HepG2 (cell line): ENCODE data around the gene EFCAB8. TPM values are rescaled to one million over a fixed set of nuclear protein-coding genes. Genes with fewer than 3 reads are reported as not detected.
A peak's percentile ranks its signal among the peaks of the same experiment; 100 is the strongest.

Source experiments
- ATF6 ChIP-seq: sonication (generic); formaldehyde crosslinking; conservative IDR thresholded peaks from 2 replicates; pipeline ENCODE4 v1.4.0; 2020; ENCODE audit warnings: missing genetic modification reagents
- DMAP1 ChIP-seq: IDR thresholded peaks from 2 replicates; pipeline ENCODE4 v1.6.1; 2016
- GFI1 ChIP-seq: sonication (generic); formaldehyde crosslinking; IDR thresholded peaks from 2 replicates; pipeline ENCODE4 v1.5.0; 2020; ENCODE audit warnings: missing genetic modification reagents, mild to moderate bottlenecking, borderline replicate concordance
- HNRNPUL1 ChIP-seq: fragments of 200-400 bp; formaldehyde crosslinking; IDR thresholded peaks from 2 replicates; pipeline ENCODE4 v1.6.1; 2017; ENCODE audit warnings: low read depth, mild to moderate bottlenecking, low read length, moderate library complexity
- KDM2A ChIP-seq: sonication (generic); formaldehyde crosslinking; IDR thresholded peaks from 2 replicates; pipeline ENCODE4 v1.4.0; 2020; ENCODE audit warnings: low read depth, missing genetic modification reagents, borderline replicate concordance
- KLF15 ChIP-seq: sonication (generic); formaldehyde crosslinking; IDR thresholded peaks from 2 replicates; pipeline ENCODE4 v1.8.1; 2023; ENCODE audit warnings: borderline replicate concordance, mild to moderate bottlenecking, inconsistent platforms, missing genetic modification reagents, mixed read lengths
- MEIS2 ChIP-seq: sonication (generic); formaldehyde crosslinking; IDR thresholded peaks from 2 replicates; pipeline ENCODE4 v1.9.0; 2021; ENCODE audit warnings: mild to moderate bottlenecking, missing genetic modification reagents
- NR2F1 ChIP-seq, 2 experiments: fragments of 450-650 bp in 1 of 2; formaldehyde crosslinking in 1 of 2; IDR thresholded peaks; 2 replicates each; pipeline versions ENCODE4 v1.5.0 to v1.6.1; 2016 to 2020; ENCODE audit warnings: mild to moderate bottlenecking in 1 of 2, missing compliant biosample characterization in 1 of 2, missing genetic modification reagents in 1 of 2, moderate library complexity in 1 of 2
- RXRB ChIP-seq: IDR thresholded peaks from 2 replicates; pipeline ENCODE4 v1.6.1; 2016; ENCODE audit warnings: borderline replicate concordance, missing genetic modification reagents, missing compliant biosample characterization
- WIZ ChIP-seq: sonication (generic); formaldehyde crosslinking; IDR thresholded peaks from 2 replicates; pipeline ENCODE4 v1.5.1; 2020; ENCODE audit warnings: mild to moderate bottlenecking, missing genetic modification reagents
- ZMAT3 ChIP-seq: sonication (generic); formaldehyde crosslinking; conservative IDR thresholded peaks from 2 replicates; pipeline ENCODE4 v1.7.0; 2021; ENCODE audit warnings: missing genetic modification reagents
- ZNF232 ChIP-seq: sonication (generic); formaldehyde crosslinking; IDR thresholded peaks from 2 replicates; pipeline ENCODE4 v1.4.0; 2020; ENCODE audit warnings: missing genetic modification reagents, borderline replicate concordance
- ZNF282 ChIP-seq: fragments of 450-650 bp; IDR thresholded peaks from 2 replicates; pipeline ENCODE4 v1.6.1; 2018; ENCODE audit not compliant: partially characterized antibody
- ZNF777 ChIP-seq: sonication (generic); formaldehyde crosslinking; IDR thresholded peaks from 2 replicates; pipeline ENCODE4 v1.4.0; 2020; ENCODE audit warnings: missing genetic modification reagents
- ZSCAN12 ChIP-seq: sonication (generic); formaldehyde crosslinking; IDR thresholded peaks from 2 replicates; pipeline ENCODE4 v1.9.0; 2021; ENCODE audit warnings: mild to moderate bottlenecking, missing genetic modification reagents
- polyA plus RNA-seq, 8 experiments: library from polyadenylated mRNA; depleted of rRNA in 3 of 8; stranded (reverse) in 7 of 8; unstranded in 1 of 8; fragments of >200 nt; fragmentation: Illumina TruSeq in 4 of 8; extraction: Trizol in 4 of 8; gene quantifications; 2 replicates each; pipeline versions ENCODE4 v1.2.1 to v1.2.3, GENCODE V29; 2011 to 2016; ENCODE audit warnings: low read depth in 4 of 8, missing spikeins in 1 of 8, mixed read lengths in 1 of 8; ENCODE audit not compliant: insufficient read depth in 1 of 8
- total RNA-seq, 5 experiments: library from RNA; depleted of rRNA; stranded (reverse); fragments of >200 nt; fragmentation: Illumina TruSeq; extraction: Trizol; gene quantifications; 2 replicates each; pipeline ENCODE4 v1.2.3, GENCODE V29; 2016; ENCODE audit warnings: low read depth in 1 of 5
- TF ChIP-seq, protein P1 (sequence below): sonication (generic); formaldehyde crosslinking; IDR thresholded peaks from 2 replicates; pipeline ENCODE4 v1.4.0; 2020; ENCODE audit warnings: missing genetic modification reagents; ENCODE audit errors: not compliant biosample characterization
- TF ChIP-seq, protein P2 (sequence below): sonication (generic); formaldehyde crosslinking; IDR thresholded peaks from 2 replicates; pipeline ENCODE4 v1.4.0; 2020; ENCODE audit warnings: missing genetic modification reagents, borderline replicate concordance
- TF ChIP-seq, protein P3 (sequence below): sonication (generic); formaldehyde crosslinking; IDR thresholded peaks from 2 replicates; pipeline ENCODE4 v1.4.0; 2020; ENCODE audit warnings: missing genetic modification reagents
- TF ChIP-seq, protein P4 (sequence below), 2 experiments: fragments of 450-650 bp in 1 of 2; sonication (generic) in 1 of 2; formaldehyde crosslinking; IDR thresholded peaks; 2 replicates each; pipeline versions ENCODE4 v1.5.0 to v1.8.0; 2020 to 2022; ENCODE audit warnings: mild to moderate bottlenecking in 1 of 2, missing genetic modification reagents in 1 of 2
- TF ChIP-seq, protein P5 (sequence below): sonication (generic); formaldehyde crosslinking; IDR thresholded peaks from 2 replicates; pipeline ENCODE4 v1.4.0; 2020; ENCODE audit warnings: missing genetic modification reagents, borderline replicate concordance

The EFCAB8 gene
- total and polyA plus RNA-seq, 2 of the 13 experiments (the other 11 are each of a cell fraction or from before 2014, with no cell fraction given) = 0.15 to 0.22 TPM

- TF ChIP-seq, protein P1, sequence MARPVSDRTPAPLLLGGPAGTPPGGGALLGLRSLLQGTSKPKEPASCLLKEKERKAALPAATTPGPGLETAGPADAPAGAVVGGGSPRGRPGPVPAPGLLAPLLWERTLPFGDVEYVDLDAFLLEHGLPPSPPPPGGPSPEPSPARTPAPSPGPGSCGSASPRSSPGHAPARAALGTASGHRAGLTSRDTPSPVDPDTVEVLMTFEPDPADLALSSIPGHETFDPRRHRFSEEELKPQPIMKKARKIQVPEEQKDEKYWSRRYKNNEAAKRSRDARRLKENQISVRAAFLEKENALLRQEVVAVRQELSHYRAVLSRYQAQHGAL (CRISPR knock-in tag) = no peak
- TF ChIP-seq ZNF232 = no peak; the same call in 1 of the 2 replicates
- TF ChIP-seq KLF15 (CRISPR knock-in tag) = no peak
- TF ChIP-seq RXRB = no peak
- TF ChIP-seq ATF6 = no peak
- TF ChIP-seq, protein P2, sequence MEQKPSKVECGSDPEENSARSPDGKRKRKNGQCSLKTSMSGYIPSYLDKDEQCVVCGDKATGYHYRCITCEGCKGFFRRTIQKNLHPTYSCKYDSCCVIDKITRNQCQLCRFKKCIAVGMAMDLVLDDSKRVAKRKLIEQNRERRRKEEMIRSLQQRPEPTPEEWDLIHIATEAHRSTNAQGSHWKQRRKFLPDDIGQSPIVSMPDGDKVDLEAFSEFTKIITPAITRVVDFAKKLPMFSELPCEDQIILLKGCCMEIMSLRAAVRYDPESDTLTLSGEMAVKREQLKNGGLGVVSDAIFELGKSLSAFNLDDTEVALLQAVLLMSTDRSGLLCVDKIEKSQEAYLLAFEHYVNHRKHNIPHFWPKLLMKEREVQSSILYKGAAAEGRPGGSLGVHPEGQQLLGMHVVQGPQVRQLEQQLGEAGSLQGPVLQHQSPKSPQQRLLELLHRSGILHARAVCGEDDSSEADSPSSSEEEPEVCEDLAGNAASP = no peak
- TF ChIP-seq NR2F1 (CRISPR knock-in tag; IDR thresholded peaks at IDR 0.05) = peak in 1 of 2 experiments; percentile 65; a peak in 1 of 4 replicates
- no peak for TF ChIP-seq ZNF282
- TF ChIP-seq, protein P3, sequence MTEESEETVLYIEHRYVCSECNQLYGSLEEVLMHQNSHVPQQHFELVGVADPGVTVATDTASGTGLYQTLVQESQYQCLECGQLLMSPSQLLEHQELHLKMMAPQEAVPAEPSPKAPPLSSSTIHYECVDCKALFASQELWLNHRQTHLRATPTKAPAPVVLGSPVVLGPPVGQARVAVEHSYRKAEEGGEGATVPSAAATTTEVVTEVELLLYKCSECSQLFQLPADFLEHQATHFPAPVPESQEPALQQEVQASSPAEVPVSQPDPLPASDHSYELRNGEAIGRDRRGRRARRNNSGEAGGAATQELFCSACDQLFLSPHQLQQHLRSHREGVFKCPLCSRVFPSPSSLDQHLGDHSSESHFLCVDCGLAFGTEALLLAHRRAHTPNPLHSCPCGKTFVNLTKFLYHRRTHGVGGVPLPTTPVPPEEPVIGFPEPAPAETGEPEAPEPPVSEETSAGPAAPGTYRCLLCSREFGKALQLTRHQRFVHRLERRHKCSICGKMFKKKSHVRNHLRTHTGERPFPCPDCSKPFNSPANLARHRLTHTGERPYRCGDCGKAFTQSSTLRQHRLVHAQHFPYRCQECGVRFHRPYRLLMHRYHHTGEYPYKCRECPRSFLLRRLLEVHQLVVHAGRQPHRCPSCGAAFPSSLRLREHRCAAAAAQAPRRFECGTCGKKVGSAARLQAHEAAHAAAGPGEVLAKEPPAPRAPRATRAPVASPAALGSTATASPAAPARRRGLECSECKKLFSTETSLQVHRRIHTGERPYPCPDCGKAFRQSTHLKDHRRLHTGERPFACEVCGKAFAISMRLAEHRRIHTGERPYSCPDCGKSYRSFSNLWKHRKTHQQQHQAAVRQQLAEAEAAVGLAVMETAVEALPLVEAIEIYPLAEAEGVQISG = no peak
- TF ChIP-seq DMAP1 = no peak
- no peak for TF ChIP-seq WIZ (CRISPR knock-in tag)
- TF ChIP-seq, protein P4, sequence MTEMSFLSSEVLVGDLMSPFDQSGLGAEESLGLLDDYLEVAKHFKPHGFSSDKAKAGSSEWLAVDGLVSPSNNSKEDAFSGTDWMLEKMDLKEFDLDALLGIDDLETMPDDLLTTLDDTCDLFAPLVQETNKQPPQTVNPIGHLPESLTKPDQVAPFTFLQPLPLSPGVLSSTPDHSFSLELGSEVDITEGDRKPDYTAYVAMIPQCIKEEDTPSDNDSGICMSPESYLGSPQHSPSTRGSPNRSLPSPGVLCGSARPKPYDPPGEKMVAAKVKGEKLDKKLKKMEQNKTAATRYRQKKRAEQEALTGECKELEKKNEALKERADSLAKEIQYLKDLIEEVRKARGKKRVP (CRISPR knock-in tag; IDR thresholded peaks at IDR 0.05) = peak in 1 of 2 experiments; percentile 33; a peak in 1 of 4 replicates
- no peak for TF ChIP-seq KDM2A (CRISPR knock-in tag)
- TF ChIP-seq GFI1 = 0 out of 2 replicates have a peak, but pooled peaks have one; percentile 64
- no peak for TF ChIP-seq ZSCAN12 (CRISPR knock-in tag)
- TF ChIP-seq, protein P5, sequence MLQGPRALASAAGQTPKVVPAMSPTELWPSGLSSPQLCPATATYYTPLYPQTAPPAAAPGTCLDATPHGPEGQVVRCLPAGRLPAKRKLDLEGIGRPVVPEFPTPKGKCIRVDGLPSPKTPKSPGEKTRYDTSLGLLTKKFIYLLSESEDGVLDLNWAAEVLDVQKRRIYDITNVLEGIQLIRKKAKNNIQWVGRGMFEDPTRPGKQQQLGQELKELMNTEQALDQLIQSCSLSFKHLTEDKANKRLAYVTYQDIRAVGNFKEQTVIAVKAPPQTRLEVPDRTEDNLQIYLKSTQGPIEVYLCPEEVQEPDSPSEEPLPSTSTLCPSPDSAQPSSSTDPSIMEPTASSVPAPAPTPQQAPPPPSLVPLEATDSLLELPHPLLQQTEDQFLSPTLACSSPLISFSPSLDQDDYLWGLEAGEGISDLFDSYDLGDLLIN (CRISPR knock-in tag) = no peak
- TF ChIP-seq MEIS2 (CRISPR knock-in tag) = no peak; the same call in 1 of the 2 replicates
- no peak for TF ChIP-seq ZNF777 (CRISPR knock-in tag)
- TF ChIP-seq ZMAT3 (CRISPR knock-in tag) = peak; percentile 35; the same call in 1 of the 2 replicates
- no peak for TF ChIP-seq HNRNPUL1
Measured at GRCh38 chr20:33006776-33007375, 148.2 kb downstream of the EFCAB8 start (continued).
